Panc1 (cell line): Measurements from ENCODE around the gene C1QTNF2.

Experiments used
- CTCF ChIP-seq: fragments of 450-650 bp; IDR thresholded peaks from 2 replicates; pipeline ENCODE4 v1.5.1; 2017; ENCODE audit warnings: mild to moderate bottlenecking
- POLR2AphosphoS5 ChIP-seq: IDR thresholded peaks from 2 replicates; pipeline ENCODE4 v1.6.1; 2012; ENCODE audit warnings: mild to moderate bottlenecking, low read depth, low read length, moderate library complexity
- REST ChIP-seq, 2 experiments: IDR thresholded peaks; 2 replicates each; pipeline ENCODE4 v1.6.1; 2011 to 2012; ENCODE audit warnings: low read depth in 2 of 2, control low read depth in 1 of 2, low read length in 1 of 2, mild to moderate bottlenecking in 1 of 2, moderate library complexity in 1 of 2; ENCODE audit not compliant: insufficient read depth in 1 of 2

GRCh38 chr5:160317434-160317833, 53.0 kb downstream of the C1QTNF2 start:
- no peak for TF ChIP-seq CTCF
- TF ChIP-seq REST (IDR thresholded peaks at IDR 0.05; ENCODE audit: insufficient read depth in 1 of 2, low read depth in 2 of 2, low read length in 1 of 2) = no peak
- no peak for TF ChIP-seq POLR2AphosphoS5
